ENCODE measurements around the gene FAM210A. TPM values are rescaled to one million over a fixed set of nuclear protein-coding genes. Genes with fewer than 3 reads are reported as not detected.

FAM210A gene
- total RNA-seq, 1 donor from 2014 or later = 15.4 TPM

DNA sequence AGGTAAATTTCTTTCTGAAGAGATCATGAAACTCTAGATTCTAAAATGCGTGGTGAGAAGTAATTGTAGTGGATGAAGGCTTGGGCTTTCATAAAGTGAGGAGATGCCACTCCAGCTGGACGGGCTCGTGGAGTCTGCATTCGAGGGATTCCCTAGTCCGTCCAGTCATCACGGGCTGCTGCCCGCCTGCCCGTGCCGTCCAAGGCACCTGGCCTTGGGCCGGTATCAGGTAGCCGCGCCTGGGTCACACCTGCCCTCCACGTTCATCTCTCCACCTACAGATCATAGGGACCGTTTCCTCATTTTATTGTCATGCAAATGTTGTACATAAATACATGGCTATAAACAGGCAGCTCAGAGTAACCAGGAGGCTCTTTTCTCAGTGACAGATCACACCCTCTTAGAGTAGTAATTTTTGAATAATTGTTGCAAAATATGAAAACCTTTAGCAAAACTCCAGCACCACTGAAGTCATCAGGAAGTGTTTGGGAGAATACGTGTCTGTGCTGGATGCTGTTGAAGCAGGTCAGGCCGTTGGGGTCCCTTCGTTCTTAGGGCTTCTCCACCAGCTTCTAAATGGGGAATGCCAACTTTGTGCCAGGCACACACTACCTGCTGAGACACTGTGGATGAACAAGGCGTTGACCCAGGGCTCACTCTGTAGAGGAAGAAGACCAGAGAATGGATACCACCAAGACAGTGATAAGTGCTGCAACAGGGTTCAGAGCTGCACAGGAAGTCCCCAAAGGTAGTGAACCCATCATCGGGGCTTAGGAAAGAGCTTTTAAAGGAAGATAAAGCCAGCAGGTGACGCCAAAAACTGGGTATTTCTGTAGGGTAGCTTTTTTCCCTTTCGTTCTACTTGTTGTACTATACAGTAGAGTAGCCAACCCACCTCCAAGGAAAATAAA is 112.5 kb downstream of the FAM210A start:
- peaks cover 9% of the 10 kb centered on the region for H3K27me3 Mint-ChIP-seq (ENCODE audit: unreplicated experiment)
- peaks cover 4% of the 10 kb centered on the region for H3K36me3 Mint-ChIP-seq (ENCODE audit: low read depth, unreplicated experiment)
- H3K4me1 Mint-ChIP-seq (ENCODE audit: unreplicated experiment) = peaks cover 28% of the 10 kb centered on the region
- no peak for DNase-seq (ENCODE audit: low spot score)
- H3K4me3 Mint-ChIP-seq (ENCODE audit: unreplicated experiment) = no peak overlapping the region
- TF ChIP-seq, protein P1, sequence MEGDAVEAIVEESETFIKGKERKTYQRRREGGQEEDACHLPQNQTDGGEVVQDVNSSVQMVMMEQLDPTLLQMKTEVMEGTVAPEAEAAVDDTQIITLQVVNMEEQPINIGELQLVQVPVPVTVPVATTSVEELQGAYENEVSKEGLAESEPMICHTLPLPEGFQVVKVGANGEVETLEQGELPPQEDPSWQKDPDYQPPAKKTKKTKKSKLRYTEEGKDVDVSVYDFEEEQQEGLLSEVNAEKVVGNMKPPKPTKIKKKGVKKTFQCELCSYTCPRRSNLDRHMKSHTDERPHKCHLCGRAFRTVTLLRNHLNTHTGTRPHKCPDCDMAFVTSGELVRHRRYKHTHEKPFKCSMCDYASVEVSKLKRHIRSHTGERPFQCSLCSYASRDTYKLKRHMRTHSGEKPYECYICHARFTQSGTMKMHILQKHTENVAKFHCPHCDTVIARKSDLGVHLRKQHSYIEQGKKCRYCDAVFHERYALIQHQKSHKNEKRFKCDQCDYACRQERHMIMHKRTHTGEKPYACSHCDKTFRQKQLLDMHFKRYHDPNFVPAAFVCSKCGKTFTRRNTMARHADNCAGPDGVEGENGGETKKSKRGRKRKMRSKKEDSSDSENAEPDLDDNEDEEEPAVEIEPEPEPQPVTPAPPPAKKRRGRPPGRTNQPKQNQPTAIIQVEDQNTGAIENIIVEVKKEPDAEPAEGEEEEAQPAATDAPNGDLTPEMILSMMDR (IDR thresholded peaks at IDR 0.05; ENCODE audit: unreplicated experiment) = no peak
- no peak overlapping the region for H3K27ac Mint-ChIP-seq (ENCODE audit: unreplicated experiment)
- H3K9me3 Mint-ChIP-seq (ENCODE audit: unreplicated experiment) = no peaks in the 10 kb centered on the region

Other genes with a start within 250 kb of the FAM210A start
- 30.7 TPM for gene RNMT, start 115 bp upstream of the FAM210A start, total RNA-seq (ENCODE audit: unreplicated experiment)
- gene MC5R, start 97.6 kb upstream of the FAM210A start, total RNA-seq (ENCODE audit: unreplicated experiment) = 0.56 TPM
- gene MC2R, start 189.0 kb upstream of the FAM210A start, total RNA-seq (ENCODE audit: unreplicated experiment) = not detected